ENCODE measurements around the gene SLC66A1.

The SLC66A1 gene

DNA sequence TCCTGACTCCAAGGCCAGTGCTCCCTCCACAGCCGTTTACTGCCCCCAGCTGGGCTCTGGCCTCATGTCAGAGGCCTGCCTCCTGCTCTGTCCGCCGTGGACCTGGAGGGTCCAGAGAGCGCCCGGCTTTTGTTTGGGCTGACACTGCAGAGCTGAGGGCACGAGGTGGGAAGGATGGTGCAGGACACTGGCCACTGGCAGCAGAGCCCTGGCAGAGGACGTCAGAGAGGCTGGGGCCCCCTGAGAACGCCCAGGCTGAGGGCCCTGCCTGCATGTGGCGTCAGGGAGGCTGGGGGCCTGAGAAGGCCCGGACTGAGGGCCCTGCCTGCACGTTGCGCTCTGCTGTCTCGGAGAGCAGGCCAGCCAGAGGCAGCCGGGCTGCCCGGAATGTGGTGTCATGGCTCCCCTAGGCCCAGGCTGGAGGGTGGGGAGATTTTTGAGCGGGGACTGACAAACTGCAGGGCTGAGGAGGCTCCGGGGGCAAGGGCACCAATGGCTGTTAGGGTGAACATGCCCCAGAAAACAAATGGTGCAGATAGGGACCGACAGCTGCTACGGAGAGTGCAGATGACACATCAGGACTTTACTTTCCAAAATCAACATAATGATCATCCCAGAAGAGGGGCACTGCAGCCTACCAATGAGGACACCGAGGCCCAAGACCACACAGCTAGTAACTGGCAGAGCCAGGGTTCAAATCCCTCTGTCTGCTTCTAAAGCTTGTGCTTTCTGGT lies 31.7 kb downstream of the SLC66A1 start:
- no peak for DNase-seq (ENCODE audit: low spot score)

DNA sequence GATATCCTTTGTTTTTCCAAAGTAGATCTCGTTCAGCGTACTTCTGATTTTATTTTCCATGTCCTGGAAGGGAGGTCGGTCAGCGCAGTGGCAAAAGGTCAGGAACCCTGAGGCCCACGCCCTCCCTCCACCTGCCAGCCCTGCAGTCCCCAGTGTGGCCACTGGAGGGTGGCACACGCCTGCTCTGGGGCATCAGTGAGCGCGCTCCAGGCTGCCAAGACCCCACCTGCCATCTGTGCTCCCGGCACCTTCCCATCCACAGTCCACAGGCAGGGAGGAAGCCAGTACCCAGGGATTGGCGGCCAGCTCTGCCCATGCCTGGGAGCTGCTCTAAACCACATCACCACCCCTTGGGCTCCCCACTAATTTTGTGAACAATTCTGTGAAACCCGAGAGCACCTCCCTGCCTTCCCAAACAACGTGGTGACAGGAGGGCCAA lies 32.3 kb downstream of the SLC66A1 start:
- DNase-seq (ENCODE audit: low spot score): peak; percentile 15

- DNase-seq (ENCODE audit: low spot score): no peak
Observed at GRCh38 chr1:19344831-19345230, 32.7 kb downstream of the SLC66A1 start.

DNA sequence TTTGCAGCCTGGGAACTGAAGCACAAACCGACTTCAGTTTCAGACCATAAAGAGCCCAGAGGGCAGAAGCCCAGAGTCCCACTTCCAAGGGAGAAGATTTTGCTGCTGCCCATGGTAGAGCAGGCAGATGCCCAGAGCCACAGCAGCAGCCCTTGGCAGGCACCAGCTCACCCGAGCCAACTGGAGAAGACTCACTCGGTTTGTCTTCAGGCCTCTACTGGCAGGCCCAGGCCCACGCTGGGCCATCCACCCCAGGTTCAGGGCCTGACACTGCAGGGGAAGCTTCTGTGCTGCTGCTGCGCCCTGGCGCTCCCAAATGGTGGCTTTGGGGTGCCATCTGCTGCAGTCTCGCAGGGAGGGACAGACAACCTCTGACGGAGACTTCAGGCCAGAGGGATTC lies 33.3 kb downstream of the SLC66A1 start:
- DNase-seq (ENCODE audit: low spot score): no peak

GRCh38 chr1:19346026-19346425 lies 33.9 kb downstream of the SLC66A1 start:
- no peak for DNase-seq (ENCODE audit: low spot score)

GRCh38 chr1:19347533-19348172 lies 35.5 kb downstream of the SLC66A1 start:
- DNase-seq (ENCODE audit: low spot score): no peak

GRCh38 chr1:19348441-19349198 lies 36.5 kb downstream of the SLC66A1 start:
- DNase-seq (ENCODE audit: low spot score): no peak

- DNase-seq (ENCODE audit: low spot score): no peak
Observed at GRCh38 chr1:19349999-19350398, 37.9 kb downstream of the SLC66A1 start.

GRCh38 chr1:19350566-19350965 lies 38.4 kb downstream of the SLC66A1 start:
- no peak for DNase-seq (ENCODE audit: low spot score)

DNA sequence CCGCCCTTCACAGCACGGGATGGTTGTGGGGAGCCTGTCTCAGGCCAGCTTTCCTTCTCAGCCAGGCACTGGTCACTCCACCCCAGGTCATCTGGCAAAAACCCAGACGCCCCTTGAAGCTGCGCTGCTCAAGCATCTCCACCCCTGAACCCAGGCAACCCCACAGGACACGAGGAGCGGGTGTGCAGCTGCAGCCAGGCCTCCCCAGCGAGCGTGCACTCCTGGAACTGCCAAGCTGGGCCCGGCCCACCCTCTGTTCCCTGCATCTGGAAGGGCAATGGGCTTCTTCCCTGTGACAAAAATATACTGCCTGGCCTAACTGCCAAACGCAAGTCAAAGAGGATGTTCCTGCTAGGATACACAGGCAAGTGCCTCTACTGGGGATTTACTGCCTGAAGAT lies 39.7 kb downstream of the SLC66A1 start:
- no peak for DNase-seq (ENCODE audit: low spot score)

- DNase-seq (ENCODE audit: low spot score): no peak
Observed at GRCh38 chr1:19352839-19353238, 40.7 kb downstream of the SLC66A1 start.

DNA sequence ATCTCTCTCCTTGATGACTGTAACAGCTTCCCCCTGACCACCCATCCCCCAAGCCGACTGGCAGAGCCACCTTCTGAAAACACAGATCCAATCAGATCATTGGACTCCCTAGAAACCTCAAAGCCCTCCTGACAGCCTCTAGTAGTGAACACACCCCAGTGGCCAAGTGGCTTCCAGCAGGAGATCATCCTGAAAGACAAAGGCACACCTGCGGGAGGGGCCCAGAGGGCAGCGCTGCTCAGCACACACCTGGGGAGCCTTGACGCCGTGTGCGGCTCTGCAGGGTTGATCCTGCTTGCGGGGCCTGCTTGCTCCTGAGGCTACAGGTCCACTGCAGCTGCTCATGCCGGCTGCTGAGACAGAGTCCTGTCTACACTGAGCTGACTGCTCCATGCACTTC lies 41.5 kb downstream of the SLC66A1 start:
- no peak for DNase-seq (ENCODE audit: low spot score)

GRCh38 chr1:19354531-19354981 lies 42.4 kb downstream of the SLC66A1 start:
- no peak for DNase-seq (ENCODE audit: low spot score)

- DNase-seq (ENCODE audit: low spot score): no peak
Observed at GRCh38 chr1:19356266-19356665, 44.1 kb downstream of the SLC66A1 start.

- no peak for DNase-seq (ENCODE audit: low spot score)
Observed at GRCh38 chr1:19357299-19357986, 45.3 kb downstream of the SLC66A1 start.

GRCh38 chr1:19358710-19359109 lies 46.6 kb downstream of the SLC66A1 start:
- no peak for DNase-seq (ENCODE audit: low spot score)

GRCh38 chr1:19359357-19359756 lies 47.2 kb downstream of the SLC66A1 start:
- no peak for DNase-seq (ENCODE audit: low spot score)

DNA sequence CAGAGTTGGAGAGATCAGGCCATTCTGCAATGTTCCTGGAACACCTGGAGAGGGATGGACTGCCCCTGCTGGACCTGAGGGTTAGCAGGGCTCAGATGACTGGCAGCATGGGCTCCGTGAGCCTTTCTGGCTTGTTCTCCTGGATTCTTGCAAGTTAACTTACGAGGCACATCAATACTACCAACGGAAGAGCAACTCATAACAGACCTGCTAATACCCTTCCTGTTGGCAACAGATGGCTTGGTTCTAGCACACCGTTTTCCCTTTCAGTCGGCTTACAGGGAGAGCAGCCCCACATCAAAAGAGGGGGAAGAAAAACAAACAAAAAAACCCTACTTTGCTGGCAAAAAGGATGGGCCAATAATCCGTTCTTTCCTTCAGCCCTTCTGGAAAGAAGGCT lies 47.9 kb downstream of the SLC66A1 start:
- no peak for DNase-seq (ENCODE audit: low spot score)

- DNase-seq (ENCODE audit: low spot score): no peak
Observed at GRCh38 chr1:19360432-19360831, 48.3 kb downstream of the SLC66A1 start.

DNA sequence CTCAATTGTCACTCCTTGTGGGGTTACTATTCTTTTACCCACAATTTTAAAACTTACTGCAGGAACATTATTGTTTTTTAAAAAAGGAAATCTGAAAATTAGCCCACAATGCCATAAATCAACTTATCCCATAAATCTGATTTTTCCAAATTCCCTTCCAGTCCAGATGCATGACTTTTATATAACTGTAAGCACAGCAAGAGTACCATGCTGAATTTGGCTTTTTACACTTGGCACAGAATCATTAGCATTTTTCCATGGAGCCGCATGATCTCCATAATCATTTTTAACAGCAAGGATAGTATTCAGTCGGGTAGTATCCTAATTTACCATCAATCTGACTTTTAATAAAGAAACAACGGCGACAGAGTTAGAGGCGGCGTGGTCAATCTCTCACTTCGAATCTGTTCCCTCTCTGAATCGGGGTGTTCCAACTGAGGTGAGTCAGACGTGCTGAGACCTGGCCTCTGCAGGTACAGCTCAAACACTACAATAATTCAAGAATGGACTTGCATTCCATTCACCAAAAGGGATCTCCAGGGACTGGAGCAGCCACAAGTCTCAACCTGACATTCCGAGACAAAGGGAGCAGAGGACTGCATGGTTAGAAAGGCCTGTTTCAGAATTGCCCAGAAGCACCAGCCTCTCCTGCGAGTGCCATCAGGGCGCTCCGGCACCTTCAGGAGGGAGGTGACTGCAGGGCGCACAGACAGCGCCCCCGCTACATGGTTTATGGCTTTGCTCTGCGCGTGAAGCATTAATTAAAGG lies 48.9 kb downstream of the SLC66A1 start:
- DNase-seq (ENCODE audit: low spot score): no peak

DNA sequence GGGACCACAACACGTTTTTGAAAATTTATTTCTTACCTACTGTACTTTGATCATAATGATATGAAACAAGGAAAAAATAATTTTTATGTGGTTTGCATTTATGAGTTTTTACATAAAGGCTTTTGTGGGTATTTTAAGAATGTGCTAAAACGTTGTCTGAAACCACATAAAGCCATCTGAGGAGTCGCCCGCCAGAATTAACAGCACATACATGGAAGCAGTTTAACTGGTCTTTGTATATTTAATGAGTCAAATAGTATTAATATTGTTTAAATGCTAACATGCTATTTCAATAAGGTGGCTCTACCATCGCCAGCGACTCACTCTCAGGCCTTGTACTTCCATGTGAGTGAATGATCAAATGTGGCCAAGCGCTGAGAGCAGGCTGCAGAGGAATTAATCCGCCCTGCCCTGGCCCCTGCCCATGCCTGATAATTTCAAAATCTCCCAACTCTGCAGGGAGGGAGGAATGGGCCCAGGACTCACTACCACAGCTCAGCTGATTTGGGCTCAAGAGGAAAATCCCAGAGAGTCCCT lies 49.6 kb downstream of the SLC66A1 start:
- no peak for DNase-seq (ENCODE audit: low spot score)

Data from CD4-positive, alpha-beta T cell treated with Interleukin-6 at 100 ng/mL for 8 hours (primary cell).